EH (cell line): ENCODE measurements around the gene KDM1B.
A peak's percentile ranks its signal among the peaks of the same experiment; 100 is the strongest.
"Not testable (repeated sequence)": the region's sequence is repeated elsewhere in the genome, so short reads cannot be mapped to it uniquely, and the experiment has no call there.

Source experiments
- DNase-seq: peaks from one replicate; pipeline ENCODE4 v3.0.0-alpha.2; 2015; ENCODE audit warnings: low read depth

Gene KDM1B

GRCh38 chr6:18155150-18155863, at the start of gene KDM1B:
Gene KDM1B, plus strand, starts transcription at chr6:18155422. Its CDS starts 4,474 bp downstream, at chr6:18159896.
- peak; percentile 99 for DNase-seq

GRCh38 chr6:18107061-18107460, 48.2 kb upstream of the KDM1B start:
- DNase-seq = no peak

- DNase-seq = no peak
These were observed 45.1 kb upstream of the KDM1B start for GRCh38 chr6:18110162-18110561.

- no peak for DNase-seq
These were observed 39.9 kb upstream of the KDM1B start for GRCh38 chr6:18115356-18115755.

- no peak for DNase-seq
These were observed 38.1 kb upstream of the KDM1B start for GRCh38 chr6:18117136-18117535.

GRCh38 chr6:18118330-18118729, 36.9 kb upstream of the KDM1B start:
- DNase-seq = no peak

GRCh38 chr6:18119236-18119635, 36.0 kb upstream of the KDM1B start:
- DNase-seq = no peak

- DNase-seq = no peak
These were observed 33.6 kb upstream of the KDM1B start for GRCh38 chr6:18121580-18122127.

GRCh38 chr6:18122128-18123093, 32.8 kb upstream of the KDM1B start, which contains the start of gene NHLRC1:
Gene NHLRC1, minus strand, starts transcription at chr6:18122677. Its CDS starts 71 bp downstream, at chr6:18122606.
- DNase-seq = peak; percentile 85

- DNase-seq = peak; percentile 52
These were observed 29.1 kb upstream of the KDM1B start for GRCh38 chr6:18126121-18126520.

- DNase-seq = no peak
These were observed 22.9 kb upstream of the KDM1B start for GRCh38 chr6:18132346-18132745.

GRCh38 chr6:18135171-18135570, 20.1 kb upstream of the KDM1B start:
- DNase-seq = no peak

GRCh38 chr6:18136260-18136659, 19.0 kb upstream of the KDM1B start:
- DNase-seq = no peak

GRCh38 chr6:18138906-18139305, 16.3 kb upstream of the KDM1B start:
- DNase-seq = no peak

GRCh38 chr6:18139935-18140621, 15.1 kb upstream of the KDM1B start:
- DNase-seq = no peak

- no peak for DNase-seq
These were observed 13.2 kb upstream of the KDM1B start for GRCh38 chr6:18141805-18142590.

GRCh38 chr6:18142591-18142861, 12.7 kb upstream of the KDM1B start:
- no peak for DNase-seq

- peak; percentile 72 for DNase-seq
These were observed 8.1 kb upstream of the KDM1B start for GRCh38 chr6:18147160-18147559.

- no peak for DNase-seq
These were observed 7.6 kb upstream of the KDM1B start for GRCh38 chr6:18147616-18148015.

- peak; percentile 96 for DNase-seq
These were observed 6.8 kb upstream of the KDM1B start for GRCh38 chr6:18148304-18149025.

- DNase-seq = not testable (repeated sequence)
These were observed 3.8 kb upstream of the KDM1B start for GRCh38 chr6:18151391-18151790.
